Ovary (tissue), 3 donors: ENCODE measurements around the gene IGFBPL1.

Experiments
- CTCF ChIP-seq, 3 donors: fragments of 450-650 bp in 2 of 3; fragments of 200-600 bp in 1 of 3; IDR thresholded peaks; one replicate each; pipeline versions ENCODE4 v1.5.1 to v1.8.0; 2016 to 2022; ENCODE audit warnings: antibody characterized with exemption in 3 of 3, mild to moderate bottlenecking in 1 of 3
- EP300 ChIP-seq: sonication (generic); formaldehyde crosslinking; IDR thresholded peaks from one replicate; pipeline ENCODE4 v1.6.1; 2017; ENCODE audit warnings: antibody characterized with exemption
- POLR2A ChIP-seq: fragments of 450-650 bp; IDR thresholded peaks from one replicate; pipeline ENCODE4 v1.6.1; 2017; ENCODE audit warnings: antibody characterized with exemption, mild to moderate bottlenecking, moderate library complexity
- donor health status: DM: no; HTN: no; CAD: no.

- TF ChIP-seq CTCF (IDR thresholded peaks at IDR 0.05) (no peak), POLR2A (no peak), EP300 (no peak)
Observed at GRCh38 chr9:38423973-38424843, at the start of gene IGFBPL1.
